Measurements from ENCODE around the gene CA11.

The CA11 gene

DNA sequence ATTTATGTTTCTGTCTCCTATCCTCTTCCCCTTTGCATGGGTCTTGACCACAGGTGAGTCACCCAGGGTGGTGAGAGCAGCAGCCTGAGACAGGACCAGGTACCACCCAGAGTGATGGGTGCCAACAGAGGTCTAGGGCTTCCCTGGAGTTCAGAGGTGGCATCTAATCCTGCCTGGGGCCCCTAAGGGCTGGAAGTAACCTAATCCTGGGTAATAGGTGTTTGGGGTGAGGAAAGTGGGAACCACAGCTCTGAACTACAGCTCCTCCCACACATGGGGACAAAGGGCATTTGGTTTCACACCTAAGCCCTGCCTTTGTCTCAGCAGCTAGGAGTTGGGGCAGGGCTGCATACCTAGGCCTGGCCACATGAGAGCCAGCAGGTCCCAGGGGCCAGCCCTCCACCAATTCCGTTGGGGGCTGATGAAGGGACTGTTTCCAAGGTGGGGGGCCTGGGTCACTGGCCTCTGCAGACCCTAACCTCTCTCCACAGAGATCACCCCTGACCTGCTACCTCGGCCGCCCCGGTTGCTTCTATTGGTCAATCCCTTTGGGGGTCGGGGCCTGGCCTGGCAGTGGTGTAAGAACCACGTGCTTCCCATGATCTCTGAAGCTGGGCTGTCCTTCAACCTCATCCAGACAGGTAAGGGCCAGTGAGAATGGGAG lies 18.7 kb downstream of the CA11 start:
- no peak overlapping the region for H3K4me3 ChIP-seq (ENCODE audit: low read length)
- no peak for DNase-seq (ENCODE audit: low read depth)
- TF ChIP-seq, protein P1, sequence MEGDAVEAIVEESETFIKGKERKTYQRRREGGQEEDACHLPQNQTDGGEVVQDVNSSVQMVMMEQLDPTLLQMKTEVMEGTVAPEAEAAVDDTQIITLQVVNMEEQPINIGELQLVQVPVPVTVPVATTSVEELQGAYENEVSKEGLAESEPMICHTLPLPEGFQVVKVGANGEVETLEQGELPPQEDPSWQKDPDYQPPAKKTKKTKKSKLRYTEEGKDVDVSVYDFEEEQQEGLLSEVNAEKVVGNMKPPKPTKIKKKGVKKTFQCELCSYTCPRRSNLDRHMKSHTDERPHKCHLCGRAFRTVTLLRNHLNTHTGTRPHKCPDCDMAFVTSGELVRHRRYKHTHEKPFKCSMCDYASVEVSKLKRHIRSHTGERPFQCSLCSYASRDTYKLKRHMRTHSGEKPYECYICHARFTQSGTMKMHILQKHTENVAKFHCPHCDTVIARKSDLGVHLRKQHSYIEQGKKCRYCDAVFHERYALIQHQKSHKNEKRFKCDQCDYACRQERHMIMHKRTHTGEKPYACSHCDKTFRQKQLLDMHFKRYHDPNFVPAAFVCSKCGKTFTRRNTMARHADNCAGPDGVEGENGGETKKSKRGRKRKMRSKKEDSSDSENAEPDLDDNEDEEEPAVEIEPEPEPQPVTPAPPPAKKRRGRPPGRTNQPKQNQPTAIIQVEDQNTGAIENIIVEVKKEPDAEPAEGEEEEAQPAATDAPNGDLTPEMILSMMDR (conservative IDR thresholded peaks at IDR 0.05; ENCODE audit: low read depth, low read length): no peak

- TF ChIP-seq, protein P1 (conservative IDR thresholded peaks at IDR 0.05; ENCODE audit: low read depth, low read length): no peak
- H3K4me3 ChIP-seq (ENCODE audit: low read length): no peak overlapping the region
- DNase-seq (ENCODE audit: low read depth): no peak
These were observed 20.1 kb downstream of the CA11 start for GRCh38 chr19:48625891-48626327.

- H3K4me3 ChIP-seq (ENCODE audit: low read length): peak overlapping the region; percentile 69
These were observed 20.9 kb downstream of the CA11 start for GRCh38 chr19:48624791-48625723.

GRCh38 chr19:48624067-48624594 lies 21.9 kb downstream of the CA11 start:
- peak overlapping the region; percentile 69 for H3K4me3 ChIP-seq (ENCODE audit: low read length)
- TF ChIP-seq, protein P1 (conservative IDR thresholded peaks at IDR 0.05; ENCODE audit: low read depth, low read length): no peak
- peak; percentile 85 for DNase-seq (ENCODE audit: low read depth)

More at GRCh38 chr19:48624791-48625723, 20.9 kb downstream of the CA11 start:
- DNase-seq (ENCODE audit: low read depth): no peak
- TF ChIP-seq, protein P1 (conservative IDR thresholded peaks at IDR 0.05; ENCODE audit: low read depth, low read length): no peak

- no peak for DNase-seq (ENCODE audit: low read depth)
- H3K4me3 ChIP-seq (ENCODE audit: low read length): peak overlapping the region; percentile 43
- TF ChIP-seq, protein P1 (conservative IDR thresholded peaks at IDR 0.05; ENCODE audit: low read depth, low read length): no peak
These were observed 22.4 kb downstream of the CA11 start for GRCh38 chr19:48623556-48624066.

DNA sequence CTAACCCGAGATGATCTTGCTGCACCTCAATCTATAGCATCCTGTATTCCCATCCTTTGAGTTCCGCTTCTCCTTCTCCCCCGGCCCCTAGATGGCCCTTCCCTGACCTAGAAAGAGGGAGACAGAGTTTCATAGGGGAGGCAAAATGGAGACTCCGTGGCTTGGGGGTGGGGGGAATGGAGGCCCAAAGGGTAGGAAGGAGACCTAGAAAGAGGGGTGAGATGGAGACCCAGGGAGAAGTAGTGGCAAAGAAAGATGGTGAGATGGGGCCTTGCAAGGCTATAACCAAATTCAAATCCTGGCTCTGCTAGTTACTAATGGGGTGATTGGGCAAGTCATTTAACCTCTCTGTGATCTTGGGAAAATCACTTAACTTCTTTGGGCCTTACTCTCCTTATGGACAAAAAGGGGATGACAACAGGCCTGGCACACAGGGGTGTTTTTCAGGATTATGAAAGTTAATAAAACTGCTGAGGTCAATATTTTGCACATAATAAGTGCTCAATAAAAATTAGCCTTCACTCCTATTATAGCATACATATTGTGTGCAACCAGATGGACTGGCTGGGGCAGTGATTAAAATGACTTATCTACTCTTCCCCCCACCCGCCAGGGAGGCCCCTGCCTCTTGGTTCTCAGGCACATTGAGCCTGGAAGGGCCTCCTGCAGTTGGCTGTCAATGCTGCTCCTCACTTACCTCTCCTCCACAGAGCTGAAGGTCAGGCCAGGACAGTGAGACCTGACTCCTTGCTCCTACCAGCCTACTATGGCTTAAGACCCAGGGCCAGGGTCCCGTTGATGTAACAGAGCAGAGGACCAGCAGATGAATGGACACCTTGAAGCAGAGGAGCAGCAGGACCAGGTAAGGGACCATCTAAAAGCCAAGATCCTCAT lies 26.0 kb downstream of the CA11 start:
- H3K4me3 ChIP-seq (ENCODE audit: low read length): peak overlapping the region; percentile 100
- TF ChIP-seq, protein P1 (conservative IDR thresholded peaks at IDR 0.05; ENCODE audit: low read depth, low read length): no peak
- no peak for DNase-seq (ENCODE audit: low read depth)
